GM10266 (cell line): ENCODE measurements around the gene ABCA4.
"Not testable (repeated sequence)": the region's sequence is repeated elsewhere in the genome, so short reads cannot be mapped to it uniquely, and the experiment has no call there.

Source experiments
- DNase-seq: peaks from one replicate; pipeline ENCODE4 v3.0.0; 2012; ENCODE audit errors: extremely low spot score
- CTCF ChIP-seq: IDR thresholded peaks from 2 replicates; pipeline ENCODE4 v1.5.1; 2012; ENCODE audit warnings: mild to moderate bottlenecking, low read depth; ENCODE audit not compliant: control insufficient read depth, insufficient read depth; ENCODE audit errors: missing control alignments

ABCA4 gene

GRCh38 chr1:93991271-93991670 lies 129.7 kb downstream of the ABCA4 start:
- no peak for TF ChIP-seq CTCF
- no peak for DNase-seq

- DNase-seq = not testable (repeated sequence)
Measured at GRCh38 chr1:93990477-93990876, 130.5 kb downstream of the ABCA4 start.

- TF ChIP-seq CTCF = no peak
- DNase-seq = no peak
Measured at GRCh38 chr1:93990010-93990409, 130.9 kb downstream of the ABCA4 start.

- TF ChIP-seq CTCF = no peak
- DNase-seq = no peak
Measured at GRCh38 chr1:93989601-93990000, 131.3 kb downstream of the ABCA4 start.

GRCh38 chr1:93988634-93989350 lies 132.2 kb downstream of the ABCA4 start:
- no peak for TF ChIP-seq CTCF
- no peak for DNase-seq

- TF ChIP-seq CTCF = no peak
- DNase-seq = no peak
Measured at GRCh38 chr1:93981274-93981667, 139.7 kb downstream of the ABCA4 start.

GRCh38 chr1:93980320-93981273 lies 140.4 kb downstream of the ABCA4 start:
- peak; percentile 21 for TF ChIP-seq CTCF

More at GRCh38 chr1:93980320-93981273, 140.4 kb downstream of the ABCA4 start:
- DNase-seq = no peak
